SK-N-SH (cell line): ENCODE measurements around the gene PAPPA2. TPM values are rescaled to one million over a fixed set of nuclear protein-coding genes. Genes with fewer than 3 reads are reported as not detected.

Source experiments
- CTCF ChIA-PET: fragments of 300-600, 350-600 bp; formaldehyde crosslinking; extraction: SDS; loops from one replicate; lab custom pipeline; 2021; lab: Yijun Ruan, JAX
- POLR2A ChIA-PET: fragments of 350-600 bp; sonication (Branson Sonifier 250); formaldehyde crosslinking; extraction: SDS; loops from one replicate; lab custom pipeline; 2020; ENCODE audit warnings: antibody characterized with exemption, inconsistent platforms; lab: Yijun Ruan, JAX
- DNase-seq: peaks from one replicate; pipeline ENCODE4 v3.0.0; 2012
- H2AFZ ChIP-seq: fragments of 200-600 bp; sonication (generic); 2 replicates; pipeline ENCODE4 v1.8.1; 2016; ENCODE audit warnings: antibody characterized with exemption, mild to moderate bottlenecking, low read depth
- H3F3A ChIP-seq: fragments of 200-600 bp; sonication (generic); replicated peaks from 2 replicates; pipeline ENCODE3; 2016; ENCODE audit warnings: antibody characterized with exemption, mild to moderate bottlenecking; ENCODE audit not compliant: insufficient read depth
- H3K27ac ChIP-seq, 2 experiments: fragments of 200-500 bp in 1 of 2; fragments of 200-600 bp in 1 of 2; sonication (Bioruptor generic) in 1 of 2; sonication (generic), shearing (Covaris generic) in 1 of 2; 2 replicates each; pipeline versions ENCODE4 v1.5.1 to v1.6.1; 2014 to 2016; ENCODE audit warnings: low read depth in 2 of 2, inconsistent platforms in 1 of 2, low read length in 1 of 2, mild to moderate bottlenecking in 1 of 2, mixed read lengths in 1 of 2
- H3K27me3 ChIP-seq: fragments of 200-600 bp; sonication (generic), shearing (Covaris generic); 2 replicates; pipeline ENCODE4 v1.6.1; 2016; ENCODE audit warnings: mixed run types; ENCODE audit not compliant: insufficient read depth
- H3K36me3 ChIP-seq, 2 experiments: fragments of 200-500 bp in 1 of 2; fragments of 200-600 bp in 1 of 2; sonication (Bioruptor generic) in 1 of 2; sonication (generic) in 1 of 2; replicated peaks in 1 of 2; 2 replicates each; pipeline versions ENCODE3 to v1.5.1; 2014 to 2016; ENCODE audit warnings: low read length in 1 of 2, mild to moderate bottlenecking in 1 of 2; ENCODE audit not compliant: insufficient read depth in 2 of 2, control insufficient read depth in 1 of 2
- H3K4me1 ChIP-seq, 2 experiments: fragments of 200-500 bp in 1 of 2; fragments of 200-600 bp in 1 of 2; sonication (Bioruptor generic) in 1 of 2; sonication (generic), shearing (Covaris generic) in 1 of 2; 2 replicates each; pipeline versions ENCODE4 v1.5.1 to v1.6.1; 2014 to 2016; ENCODE audit warnings: low read depth in 1 of 2, low read length in 1 of 2, mixed run types in 1 of 2; ENCODE audit not compliant: insufficient read depth in 2 of 2, control insufficient read depth in 1 of 2
- H3K4me2 ChIP-seq: fragments of 200-600 bp; sonication (generic), shearing (Covaris generic); 2 replicates; pipeline ENCODE4 v1.6.1; 2017; ENCODE audit warnings: mixed run types
- H3K4me3 ChIP-seq, 2 experiments: fragments of 200-500 bp in 1 of 2; fragments of 200-600 bp in 1 of 2; sonication (Bioruptor generic) in 1 of 2; sonication (generic), shearing (Covaris generic) in 1 of 2; 2 replicates each; pipeline versions ENCODE4 v1.5.1 to v1.8.1; 2014 to 2016; ENCODE audit warnings: low read depth in 2 of 2, inconsistent platforms in 1 of 2, low read length in 1 of 2, mild to moderate bottlenecking in 1 of 2, mixed read lengths in 1 of 2, moderate library complexity in 1 of 2
- H3K79me2 ChIP-seq: fragments of 200-600 bp; sonication (generic); 2 replicates; pipeline ENCODE4 v1.8.1; 2017; ENCODE audit warnings: mild to moderate bottlenecking; ENCODE audit not compliant: insufficient read depth
- H3K9ac ChIP-seq: fragments of 200-600 bp; sonication (generic); 2 replicates; pipeline ENCODE4 v1.6.1; 2017; ENCODE audit warnings: mixed run types
- H3K9me2 ChIP-seq: fragments of 200-600 bp; sonication (generic); 2 replicates; pipeline ENCODE4 v1.6.1; 2017; ENCODE audit warnings: mixed run types
- H3K9me3 ChIP-seq: fragments of 200-600 bp; sonication (generic); 2 replicates; pipeline ENCODE4 v1.6.1; 2017; ENCODE audit warnings: mixed run types, mild to moderate bottlenecking, moderate library complexity
- H4K20me1 ChIP-seq: fragments of 200-600 bp; sonication (generic); 2 replicates; pipeline ENCODE4 v1.6.1; 2017; ENCODE audit warnings: mild to moderate bottlenecking, mixed run types; ENCODE audit not compliant: insufficient read depth
- FOSL2 ChIP-seq: IDR thresholded peaks from 2 replicates; pipeline ENCODE4 v1.4.0; 2012; ENCODE audit warnings: low read depth, mild to moderate bottlenecking, moderate library complexity, borderline replicate concordance
- FOXJ3 ChIP-seq: sonication (generic); formaldehyde crosslinking; IDR thresholded peaks from 2 replicates; pipeline ENCODE4 v1.5.1; 2020; ENCODE audit warnings: mild to moderate bottlenecking, missing genetic modification reagents
- GATA2 ChIP-seq: sonication (generic); formaldehyde crosslinking; IDR thresholded peaks from 2 replicates; pipeline ENCODE4 v1.5.0; 2020; ENCODE audit warnings: mild to moderate bottlenecking, missing genetic modification reagents
- NFIC ChIP-seq: IDR thresholded peaks from 2 replicates; pipeline ENCODE4 v1.4.0; 2012; ENCODE audit warnings: borderline replicate concordance
- RAD21 ChIP-seq: IDR thresholded peaks from 2 replicates; pipeline ENCODE4 v1.6.1; 2012; ENCODE audit warnings: mild to moderate bottlenecking, low read length
- RCOR1 ChIP-seq: fragments of 150-350 bp; IDR thresholded peaks from 2 replicates; pipeline ENCODE4 v1.6.1; 2017; ENCODE audit warnings: antibody characterized with exemption, low read length
- SMC3 ChIP-seq: IDR thresholded peaks from 2 replicates; pipeline ENCODE4 v1.6.1; 2012; ENCODE audit warnings: low read depth, low read length, improper control_type of control experiment
- YY1 ChIP-seq: IDR thresholded peaks from 2 replicates; pipeline ENCODE4 v1.4.0; 2012; ENCODE audit warnings: low read depth, mild to moderate bottlenecking
- WGBS: methylation state at CpG from one replicate; pipeline ENCODE4 v1.1.6; 2017; ENCODE audit warnings: low lambda C conversion rate; 5-methylcytosine and 5-hydroxymethylcytosine counted together
- polyA plus RNA-seq, 3 experiments: library from polyadenylated mRNA; depleted of rRNA; stranded (reverse); fragments of >200 nt; gene quantifications; 2 replicates each; pipeline ENCODE4 v1.2.3, GENCODE V29; 2012
- TF ChIP-seq, protein P1 (sequence below): IDR thresholded peaks from 2 replicates; pipeline ENCODE4 v1.6.1; 2012; ENCODE audit warnings: mild to moderate bottlenecking, low read depth, low read length, moderate library complexity
- TF ChIP-seq, protein P2 (sequence below): IDR thresholded peaks from 2 replicates; pipeline ENCODE4 v1.4.0; 2012; ENCODE audit warnings: low read depth
- TF ChIP-seq, protein P3 (sequence below): fragments of 200-600 bp; sonication (generic); IDR thresholded peaks from 2 replicates; pipeline ENCODE4 v1.6.1; 2017; ENCODE audit warnings: antibody characterized with exemption, mild to moderate bottlenecking, moderate library complexity

Gene PAPPA2
- polyA plus RNA-seq, 1 of the 3 experiments (the other 2 are of a cell fraction): 0.02 TPM

DNA sequence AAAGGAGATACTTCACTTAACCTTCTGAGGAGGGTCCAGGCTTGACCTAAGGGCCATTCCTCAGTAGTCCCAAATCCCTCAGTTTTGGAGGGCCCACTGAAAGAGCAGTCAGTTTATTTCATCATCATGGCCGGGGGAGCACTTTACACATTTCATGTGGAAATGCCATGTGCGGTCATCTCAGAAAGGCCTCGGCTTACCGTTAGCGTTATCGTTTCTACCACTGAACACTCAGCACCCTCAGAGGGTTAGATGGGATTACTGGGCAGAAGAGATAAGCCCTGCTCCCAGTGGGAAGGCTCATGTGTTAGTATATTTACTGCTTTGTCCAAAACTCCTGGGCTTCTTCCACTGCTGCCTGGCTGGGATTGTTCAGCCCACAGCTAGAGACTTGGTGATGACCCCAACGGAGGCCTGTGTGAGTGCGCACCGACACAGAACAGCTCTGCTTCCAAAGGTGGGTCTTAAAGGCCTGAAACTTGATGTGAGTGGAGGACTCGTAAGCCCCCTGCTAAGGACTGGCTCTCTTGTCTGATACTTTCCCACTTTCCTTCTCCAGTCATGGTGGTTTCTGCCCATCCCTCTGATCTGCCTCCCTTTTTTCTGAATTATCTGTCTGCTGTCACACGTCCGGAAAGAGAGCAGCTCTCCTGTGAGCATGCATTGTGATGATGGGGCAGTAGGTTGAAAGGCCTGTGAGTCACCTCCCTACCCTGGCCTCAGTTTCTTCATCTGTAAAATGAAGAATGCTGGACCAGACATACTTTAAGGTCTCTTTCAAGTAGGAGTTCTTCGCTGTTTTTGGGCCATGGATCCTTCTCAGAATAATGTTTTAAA lies 417.0 kb downstream of the PAPPA2 start:
- no peaks in the 10 kb centered on the region for H3F3A ChIP-seq
- ChIA-PET POLR2A (interaction anchor here (0.8 kb wide), 1 partner anchor 1720 kb away, joined by 3 read pairs; no protein-coding TSS in a partner anchor), CTCF (interaction anchor here (0.6 to 3.7 kb wide), 44 partner anchors 9 to 1734 kb away, joined by 3 to 69 read pairs (median 4); no protein-coding TSS in a partner anchor)
- H3K9me2 ChIP-seq: no peaks in the 10 kb centered on the region
- 73% methylated on average over 10 of the region's 13 CpGs for WGBS
- no peak overlapping the region for H2AFZ ChIP-seq
- no peaks in the 10 kb centered on the region for H3K79me2 ChIP-seq
- H3K36me3 ChIP-seq: no peaks in the 10 kb centered on the region
- H3K4me2 ChIP-seq: no peak overlapping the region
- H3K27me3 ChIP-seq: no peaks in the 10 kb centered on the region
- peaks cover 0 to 4% of the 10 kb centered on the region in 2 experiments; a peak in 1 of 4 replicates for H3K4me1 ChIP-seq
- H3K9me3 ChIP-seq: no peaks in the 10 kb centered on the region
- no peak overlapping the region for H3K27ac ChIP-seq
- no peak overlapping the region for H3K9ac ChIP-seq
- TF ChIP-seq GATA2 (CRISPR knock-in tag) (no peak), YY1 (no peak), FOXJ3 (CRISPR knock-in tag) (no peak), RCOR1 (no peak), SMC3 (no peak), FOSL2 (no peak), RAD21 (no peak), NFIC (no peak)
- TF ChIP-seq, protein P1, sequence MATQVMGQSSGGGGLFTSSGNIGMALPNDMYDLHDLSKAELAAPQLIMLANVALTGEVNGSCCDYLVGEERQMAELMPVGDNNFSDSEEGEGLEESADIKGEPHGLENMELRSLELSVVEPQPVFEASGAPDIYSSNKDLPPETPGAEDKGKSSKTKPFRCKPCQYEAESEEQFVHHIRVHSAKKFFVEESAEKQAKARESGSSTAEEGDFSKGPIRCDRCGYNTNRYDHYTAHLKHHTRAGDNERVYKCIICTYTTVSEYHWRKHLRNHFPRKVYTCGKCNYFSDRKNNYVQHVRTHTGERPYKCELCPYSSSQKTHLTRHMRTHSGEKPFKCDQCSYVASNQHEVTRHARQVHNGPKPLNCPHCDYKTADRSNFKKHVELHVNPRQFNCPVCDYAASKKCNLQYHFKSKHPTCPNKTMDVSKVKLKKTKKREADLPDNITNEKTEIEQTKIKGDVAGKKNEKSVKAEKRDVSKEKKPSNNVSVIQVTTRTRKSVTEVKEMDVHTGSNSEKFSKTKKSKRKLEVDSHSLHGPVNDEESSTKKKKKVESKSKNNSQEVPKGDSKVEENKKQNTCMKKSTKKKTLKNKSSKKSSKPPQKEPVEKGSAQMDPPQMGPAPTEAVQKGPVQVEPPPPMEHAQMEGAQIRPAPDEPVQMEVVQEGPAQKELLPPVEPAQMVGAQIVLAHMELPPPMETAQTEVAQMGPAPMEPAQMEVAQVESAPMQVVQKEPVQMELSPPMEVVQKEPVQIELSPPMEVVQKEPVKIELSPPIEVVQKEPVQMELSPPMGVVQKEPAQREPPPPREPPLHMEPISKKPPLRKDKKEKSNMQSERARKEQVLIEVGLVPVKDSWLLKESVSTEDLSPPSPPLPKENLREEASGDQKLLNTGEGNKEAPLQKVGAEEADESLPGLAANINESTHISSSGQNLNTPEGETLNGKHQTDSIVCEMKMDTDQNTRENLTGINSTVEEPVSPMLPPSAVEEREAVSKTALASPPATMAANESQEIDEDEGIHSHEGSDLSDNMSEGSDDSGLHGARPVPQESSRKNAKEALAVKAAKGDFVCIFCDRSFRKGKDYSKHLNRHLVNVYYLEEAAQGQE: no peak
- TF ChIP-seq, protein P2, sequence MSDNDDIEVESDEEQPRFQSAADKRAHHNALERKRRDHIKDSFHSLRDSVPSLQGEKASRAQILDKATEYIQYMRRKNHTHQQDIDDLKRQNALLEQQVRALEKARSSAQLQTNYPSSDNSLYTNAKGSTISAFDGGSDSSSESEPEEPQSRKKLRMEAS: no peak
- TF ChIP-seq, protein P3, sequence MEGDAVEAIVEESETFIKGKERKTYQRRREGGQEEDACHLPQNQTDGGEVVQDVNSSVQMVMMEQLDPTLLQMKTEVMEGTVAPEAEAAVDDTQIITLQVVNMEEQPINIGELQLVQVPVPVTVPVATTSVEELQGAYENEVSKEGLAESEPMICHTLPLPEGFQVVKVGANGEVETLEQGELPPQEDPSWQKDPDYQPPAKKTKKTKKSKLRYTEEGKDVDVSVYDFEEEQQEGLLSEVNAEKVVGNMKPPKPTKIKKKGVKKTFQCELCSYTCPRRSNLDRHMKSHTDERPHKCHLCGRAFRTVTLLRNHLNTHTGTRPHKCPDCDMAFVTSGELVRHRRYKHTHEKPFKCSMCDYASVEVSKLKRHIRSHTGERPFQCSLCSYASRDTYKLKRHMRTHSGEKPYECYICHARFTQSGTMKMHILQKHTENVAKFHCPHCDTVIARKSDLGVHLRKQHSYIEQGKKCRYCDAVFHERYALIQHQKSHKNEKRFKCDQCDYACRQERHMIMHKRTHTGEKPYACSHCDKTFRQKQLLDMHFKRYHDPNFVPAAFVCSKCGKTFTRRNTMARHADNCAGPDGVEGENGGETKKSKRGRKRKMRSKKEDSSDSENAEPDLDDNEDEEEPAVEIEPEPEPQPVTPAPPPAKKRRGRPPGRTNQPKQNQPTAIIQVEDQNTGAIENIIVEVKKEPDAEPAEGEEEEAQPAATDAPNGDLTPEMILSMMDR: no peak
- no peak overlapping the region for H3K4me3 ChIP-seq
- H4K20me1 ChIP-seq: no peaks in the 10 kb centered on the region
- no peak for DNase-seq
